ENCODE data around the gene HEG1.

The HEG1 gene

GRCh38 chr3:125069968-125070745 is 14.4 kb upstream of the HEG1 start:
- no peak for DNase-seq

DNA sequence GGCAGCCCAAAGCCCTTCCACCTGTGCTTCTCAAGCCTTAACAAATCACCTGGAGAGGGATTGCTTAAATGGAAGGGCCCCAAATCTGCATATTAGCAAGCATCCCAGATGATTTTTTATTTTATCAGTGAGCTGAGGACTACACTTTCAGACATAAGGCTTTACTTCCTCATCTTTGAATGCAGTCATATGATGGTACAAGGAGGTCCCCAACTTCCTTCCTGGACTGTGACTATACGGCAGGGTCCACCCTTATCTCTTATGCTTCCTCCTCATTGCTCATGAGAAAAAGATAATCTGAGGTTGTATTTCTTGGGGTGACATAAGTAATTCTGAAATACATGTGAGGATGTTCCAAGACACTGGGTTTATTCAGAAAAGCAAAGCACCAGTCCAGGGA is 13.7 kb upstream of the HEG1 start:
- no peak for DNase-seq

DNA sequence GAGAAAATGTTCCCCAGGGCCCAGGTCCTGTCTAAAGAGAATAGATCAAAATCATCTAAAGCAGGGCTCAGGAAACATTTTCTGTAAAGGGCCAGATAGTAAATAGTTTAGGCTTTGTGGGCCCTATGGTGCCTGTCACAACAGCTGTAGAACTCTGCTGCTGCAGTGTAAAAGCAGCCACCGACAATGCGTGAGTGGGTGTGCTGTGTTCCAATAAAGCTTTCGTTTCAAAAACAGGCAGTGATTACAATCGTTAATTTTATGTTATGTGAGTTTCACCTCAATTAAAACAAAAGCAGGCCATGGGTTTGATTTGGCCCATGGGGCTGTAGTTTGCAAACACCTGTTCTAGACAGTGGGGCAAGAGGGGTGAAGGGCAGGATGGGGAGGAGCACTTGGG is 12.5 kb upstream of the HEG1 start:
- no peak for DNase-seq

- DNase-seq = no peak
Measured at GRCh38 chr3:125067225-125067624, 11.4 kb upstream of the HEG1 start.

- no peak for DNase-seq
Measured at GRCh38 chr3:125062904-125063618, 7.3 kb upstream of the HEG1 start.

DNA sequence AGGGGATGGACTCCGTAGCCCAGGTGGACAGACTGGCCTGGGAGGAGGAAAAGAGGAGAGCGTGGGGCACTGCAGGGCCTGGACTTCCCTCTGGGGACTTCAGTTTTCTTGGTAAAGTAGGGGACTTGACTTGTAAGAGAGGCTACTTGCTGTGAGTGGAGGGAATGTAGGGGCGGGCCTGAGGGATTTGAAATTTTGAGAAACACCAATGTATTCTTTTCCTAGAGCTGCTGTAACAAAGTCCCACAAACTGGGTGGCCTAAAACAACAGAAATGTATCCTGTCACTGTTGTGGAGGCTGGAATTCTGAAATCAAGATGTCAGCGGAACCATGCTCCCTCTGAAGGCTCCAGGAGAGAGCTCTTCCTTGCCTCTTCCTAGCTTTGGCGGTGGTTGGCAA is 5.8 kb upstream of the HEG1 start:
- no peak for DNase-seq

GRCh38 chr3:125061170-125061569 is 5.4 kb upstream of the HEG1 start:
- no peak for DNase-seq

DNA sequence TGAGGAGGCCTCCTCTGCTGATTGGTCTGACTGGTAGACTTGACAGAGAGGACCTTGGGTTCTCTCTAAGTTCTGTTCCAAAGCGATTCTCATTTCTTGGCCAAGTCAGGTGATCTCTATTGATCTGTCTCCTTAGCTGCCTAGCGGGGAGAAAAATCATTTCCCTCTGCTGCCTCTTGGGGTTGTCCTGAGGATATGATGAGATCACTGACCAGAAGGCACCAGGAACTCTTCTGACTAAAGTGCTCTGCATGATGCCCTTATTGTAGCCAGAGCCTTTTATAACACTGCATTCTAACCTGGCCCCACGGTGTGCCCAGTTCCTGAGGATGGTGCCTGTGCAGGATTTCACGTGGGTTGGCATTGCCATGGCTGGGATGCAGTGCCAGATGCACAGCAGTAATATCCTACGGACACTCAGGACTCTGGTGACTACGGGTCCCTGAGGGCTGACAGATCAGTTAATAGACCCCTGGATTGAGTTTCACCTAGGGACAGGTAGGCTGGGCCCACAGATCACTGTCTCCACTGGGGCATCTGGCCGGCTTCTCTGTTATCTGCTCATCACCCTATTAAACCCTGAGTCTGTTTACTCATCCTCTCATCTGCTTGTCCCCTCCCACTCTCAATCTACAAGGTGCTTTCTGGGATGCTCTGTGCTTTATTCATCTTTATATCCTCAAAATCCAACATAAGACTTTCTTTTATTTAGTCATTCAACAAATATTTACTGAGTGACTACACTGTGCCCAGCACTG is 3.9 kb upstream of the HEG1 start:
- no peak for DNase-seq

DNA sequence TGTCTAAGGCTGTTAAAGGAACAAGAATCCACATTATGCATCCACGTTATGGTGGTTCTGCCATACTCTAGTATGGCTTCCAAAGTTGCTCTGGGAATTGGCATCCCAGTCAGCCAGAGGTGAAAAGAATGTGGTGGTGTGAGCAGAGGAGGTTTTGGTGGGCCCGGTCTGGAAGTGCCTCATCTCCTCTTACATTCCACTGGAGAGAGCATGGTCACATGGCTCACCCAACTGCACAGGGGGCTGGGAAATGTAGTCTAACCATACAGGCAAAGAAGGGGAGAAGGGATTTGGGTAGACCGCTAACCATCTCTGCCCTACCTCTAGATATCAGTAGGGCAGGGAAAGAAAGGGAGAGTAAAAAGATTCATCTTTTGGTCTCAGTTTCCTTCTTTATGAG is 3.2 kb upstream of the HEG1 start:
- DNase-seq = no peak

- no peak for DNase-seq
Measured at GRCh38 chr3:125058529-125058928, 2.7 kb upstream of the HEG1 start.

DNA sequence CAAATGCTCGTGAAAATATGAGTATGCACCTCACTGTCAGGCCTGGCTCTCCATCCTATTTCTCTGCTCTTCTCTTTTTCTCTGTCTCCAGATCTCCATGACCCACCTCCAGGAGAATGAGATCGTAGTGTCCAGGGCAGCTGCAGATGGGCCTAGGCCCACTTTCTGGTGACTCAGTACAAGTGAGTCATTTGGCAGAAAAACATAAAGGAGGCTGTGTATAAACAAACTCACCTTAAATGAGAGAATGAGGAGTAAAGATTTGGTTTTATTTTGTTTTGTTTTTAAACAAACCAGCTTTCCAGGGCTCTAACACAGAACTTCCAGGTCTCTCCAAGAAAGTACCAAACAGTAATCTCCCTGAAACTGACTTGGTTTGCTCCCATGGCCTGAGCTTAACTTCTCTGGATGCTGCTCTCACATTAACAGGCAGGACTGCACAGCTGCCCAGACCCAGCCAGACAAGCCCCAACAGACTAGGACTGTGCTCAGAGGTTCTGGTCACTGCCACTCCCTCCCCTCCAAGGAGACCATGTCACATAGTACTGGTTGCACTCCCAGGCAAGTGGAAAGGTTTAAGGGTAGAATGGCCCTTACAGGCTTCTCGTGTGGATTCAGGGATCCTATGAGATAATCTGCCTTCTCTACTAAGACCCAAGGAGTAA is 1.5 kb upstream of the HEG1 start:
- no peak for DNase-seq

DNA sequence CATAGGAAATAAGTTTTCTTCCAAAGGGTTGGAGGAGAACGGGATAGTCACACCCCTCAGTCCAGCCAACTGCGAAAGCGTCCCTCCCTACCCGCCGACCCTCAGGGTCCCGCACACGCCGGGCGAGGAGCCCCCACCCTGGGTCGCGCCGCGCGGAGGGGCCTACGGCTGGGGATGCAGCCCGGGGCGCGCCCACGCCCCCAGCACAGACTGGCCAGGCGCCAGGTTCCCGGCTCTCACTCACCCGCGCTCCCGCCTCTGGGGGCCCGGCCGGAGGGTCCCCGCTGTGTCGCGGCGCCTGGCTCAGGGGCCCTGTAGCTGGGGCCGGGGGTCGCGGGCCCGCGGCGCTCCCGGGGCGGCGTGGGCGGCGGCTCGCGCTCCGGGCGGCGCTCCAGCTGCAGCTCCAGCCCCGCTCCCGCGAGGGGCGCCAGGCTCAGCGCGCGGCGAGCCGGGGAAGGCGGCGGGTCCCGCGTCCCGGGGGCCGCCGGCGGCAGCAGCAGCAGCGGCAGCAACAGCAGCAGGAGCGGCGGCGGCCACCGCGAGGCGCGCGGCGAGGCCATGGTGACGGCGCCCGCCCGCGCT is 375 bp downstream of the HEG1 start:
- DNase-seq = no peak

GRCh38 chr3:125054449-125055329 is 1.1 kb downstream of the HEG1 start:
- no peak for DNase-seq

GRCh38 chr3:125054062-125054448 is 1.7 kb downstream of the HEG1 start:
- no peak for DNase-seq

GRCh38 chr3:125053304-125053699 is 2.5 kb downstream of the HEG1 start:
- no peak for DNase-seq

DNA sequence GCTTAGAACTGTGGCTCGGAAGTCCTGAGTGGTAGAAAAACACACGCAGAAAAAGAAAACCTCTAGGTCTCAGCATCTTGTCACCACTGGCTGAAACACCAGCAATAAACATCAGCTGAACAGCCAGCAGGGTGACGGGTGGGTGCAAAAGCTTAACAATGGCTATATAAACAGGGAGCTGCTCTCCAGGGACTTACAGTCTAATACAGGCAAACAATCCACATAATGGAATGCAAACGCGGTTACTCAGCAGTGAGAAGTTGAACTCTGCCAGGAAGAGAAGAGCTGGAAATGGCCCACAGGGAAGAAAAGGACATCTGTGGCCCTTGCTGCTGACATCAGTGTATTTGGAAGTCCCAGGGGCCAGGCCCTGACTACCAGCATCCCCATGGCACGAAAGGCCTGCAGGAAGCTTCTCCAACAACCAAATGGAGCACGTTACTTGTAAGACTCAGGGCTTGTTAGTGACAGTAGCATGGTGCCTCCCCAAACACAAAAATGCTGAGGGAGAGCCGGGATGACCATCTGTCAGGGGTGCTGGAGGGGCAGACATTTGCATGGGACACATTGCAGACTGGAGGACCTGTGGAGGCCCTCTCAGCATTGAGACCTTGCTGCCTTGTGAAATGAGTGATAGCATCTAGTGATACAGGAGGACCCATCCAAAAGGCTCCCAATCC is 3.0 kb downstream of the HEG1 start:
- no peak for DNase-seq

DNA sequence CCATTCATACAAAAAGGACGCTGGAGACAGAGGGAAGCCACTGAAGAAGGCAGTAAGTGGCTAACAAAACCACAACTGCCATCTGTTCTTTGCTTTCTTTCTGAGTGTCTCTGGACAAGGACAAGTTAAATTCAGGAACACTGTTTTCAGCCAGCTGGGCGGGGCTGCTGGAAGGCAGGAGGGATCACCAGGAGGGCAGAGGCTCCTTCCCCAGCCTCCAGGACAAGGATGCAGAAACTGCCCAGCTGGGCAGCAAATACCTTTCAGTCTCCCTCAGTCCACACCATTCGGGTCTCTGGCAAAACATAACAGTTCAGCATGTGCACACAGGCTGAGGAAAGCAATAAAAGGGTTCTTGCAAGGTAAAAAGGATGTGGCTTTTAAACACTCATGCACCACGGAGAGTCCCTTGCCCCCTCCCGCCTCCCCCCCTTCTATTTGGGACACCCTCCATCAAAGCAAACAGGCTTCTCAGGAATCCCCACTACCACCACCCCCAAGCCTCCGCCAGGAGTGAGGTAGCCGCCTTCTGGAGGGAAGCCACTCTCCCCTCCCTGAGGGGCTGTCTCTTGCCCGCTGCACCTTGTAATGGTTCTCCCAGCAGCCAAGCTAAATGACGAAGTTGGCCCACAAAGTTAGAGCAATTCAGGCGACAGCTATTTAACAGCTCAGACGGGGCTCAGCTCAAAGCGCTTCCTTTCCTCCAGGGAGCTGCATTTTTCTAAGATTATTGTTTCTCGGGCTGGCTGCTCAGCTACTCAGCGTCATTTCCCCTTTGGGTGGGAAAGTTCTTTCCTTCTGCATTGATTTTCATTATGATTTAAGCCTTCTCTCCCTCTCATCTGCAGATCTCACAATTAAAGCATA is 3.8 kb downstream of the HEG1 start:
- peak; percentile 75 for DNase-seq

DNA sequence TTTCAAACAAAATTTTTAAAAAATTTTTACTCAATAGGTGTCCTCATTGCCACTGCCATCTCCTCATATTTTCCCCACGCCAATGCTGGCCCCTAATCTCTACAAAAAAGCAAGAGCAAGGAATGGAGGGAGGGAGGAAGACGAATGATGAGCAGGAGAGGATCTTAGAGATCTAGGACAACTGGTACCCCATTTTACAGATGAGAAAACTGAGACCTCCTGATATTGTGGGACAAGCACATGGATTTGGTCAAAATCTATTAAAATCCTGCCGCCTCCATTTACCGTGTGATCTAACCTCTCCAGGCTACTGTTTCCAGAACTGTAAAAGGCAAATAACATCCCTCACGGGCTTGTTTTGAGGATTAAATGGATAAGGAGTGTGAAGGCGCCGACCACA is 4.6 kb downstream of the HEG1 start:
- DNase-seq = no peak

GRCh38 chr3:125050488-125051090 is 5.2 kb downstream of the HEG1 start:
- DNase-seq = no peak

- no peak for DNase-seq
Measured at GRCh38 chr3:125048282-125048681, 7.5 kb downstream of the HEG1 start.

Measured in activated T-cell treated with anti-CD3 and anti-CD28 coated beads, Interleukin-2, amount 50 U/mL, for 1 hour (primary cell).